Activated T-helper 1 cell treated with Interleukin-2 at 50 U/mL for 16 hours (primary cell): ENCODE measurements around the gene EIF2S3.
A peak's percentile ranks its signal among the peaks of the same experiment; 100 is the strongest.
"Not testable (repeated sequence)": the region's sequence is repeated elsewhere in the genome, so short reads cannot be mapped to it uniquely, and the experiment has no call there.

ENCODE experiments used
- DNase-seq: peaks from one replicate; pipeline ENCODE4 v3.0.0-alpha.2; 2020; ENCODE audit warnings: low read depth

EIF2S3 gene

GRCh38 chrX:24050522-24051318 is 4.0 kb upstream of the EIF2S3 start:
- DNase-seq: not testable (repeated sequence)

GRCh38 chrX:24055043-24055356 is 244 bp downstream of the EIF2S3 start:
- no peak for DNase-seq

DNA sequence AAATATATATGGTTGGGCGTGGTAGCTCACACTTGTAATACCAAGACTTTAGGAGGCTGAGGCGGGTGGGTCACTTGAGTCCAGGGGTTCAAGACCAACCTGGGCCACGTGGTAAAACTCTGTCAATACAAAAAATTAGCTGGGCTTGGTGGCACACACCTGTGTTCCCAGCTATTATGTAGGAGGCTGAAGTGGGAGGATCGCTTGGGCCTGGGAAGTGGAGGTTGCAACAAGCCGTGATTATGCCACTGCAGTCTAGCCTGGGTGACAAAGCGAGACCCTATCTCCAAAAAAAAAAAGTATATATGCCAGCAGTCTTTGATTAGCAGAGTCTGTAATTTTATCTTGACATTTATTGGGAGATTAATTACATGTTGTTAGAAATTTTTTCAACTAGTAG is 8.7 kb downstream of the EIF2S3 start:
- no peak for DNase-seq

DNA sequence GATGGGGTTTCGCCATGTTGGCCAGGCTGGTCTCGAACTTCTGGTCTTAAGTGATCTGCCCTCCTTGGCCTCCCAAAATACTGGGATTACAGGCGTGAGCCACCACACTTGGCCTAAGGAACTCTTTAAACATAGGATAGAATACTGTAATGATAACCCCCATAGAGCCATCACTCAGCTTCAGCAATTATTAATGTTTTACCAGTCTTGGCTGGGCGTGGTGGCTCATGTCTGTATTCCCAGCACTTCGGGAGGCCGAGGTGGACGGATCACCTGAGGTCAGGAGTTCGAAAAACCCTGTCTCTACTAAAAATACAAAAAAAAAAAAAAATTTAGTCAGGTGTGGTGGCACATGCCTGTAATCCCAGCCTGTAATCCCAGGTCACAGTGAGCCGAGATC is 15.1 kb downstream of the EIF2S3 start:
- no peak for DNase-seq

- DNase-seq: no peak
Measured at GRCh38 chrX:24079411-24079810, 24.7 kb downstream of the EIF2S3 start.

DNA sequence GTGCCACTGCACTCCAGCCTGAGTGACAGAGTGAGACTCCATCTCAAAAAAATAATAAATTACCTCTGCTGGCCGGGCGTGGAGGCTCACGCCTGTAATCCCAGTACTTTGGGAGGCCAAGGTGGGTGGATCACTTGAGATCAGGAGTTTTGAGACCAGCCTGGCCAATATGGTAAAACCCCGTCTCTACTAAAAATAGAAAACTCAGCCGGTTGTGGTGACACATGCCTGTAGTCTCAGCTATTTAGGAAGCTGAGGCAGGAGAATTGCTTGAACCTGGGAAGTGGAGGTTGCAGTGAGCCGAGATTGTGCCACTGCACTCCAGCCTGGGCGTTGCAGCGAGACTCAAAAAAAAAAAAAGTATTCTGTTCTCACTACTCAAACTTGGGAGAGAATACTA is 25.5 kb downstream of the EIF2S3 start:
- not testable (repeated sequence) for DNase-seq

- DNase-seq: no peak
Measured at GRCh38 chrX:24080704-24081103, 25.9 kb downstream of the EIF2S3 start.

DNA sequence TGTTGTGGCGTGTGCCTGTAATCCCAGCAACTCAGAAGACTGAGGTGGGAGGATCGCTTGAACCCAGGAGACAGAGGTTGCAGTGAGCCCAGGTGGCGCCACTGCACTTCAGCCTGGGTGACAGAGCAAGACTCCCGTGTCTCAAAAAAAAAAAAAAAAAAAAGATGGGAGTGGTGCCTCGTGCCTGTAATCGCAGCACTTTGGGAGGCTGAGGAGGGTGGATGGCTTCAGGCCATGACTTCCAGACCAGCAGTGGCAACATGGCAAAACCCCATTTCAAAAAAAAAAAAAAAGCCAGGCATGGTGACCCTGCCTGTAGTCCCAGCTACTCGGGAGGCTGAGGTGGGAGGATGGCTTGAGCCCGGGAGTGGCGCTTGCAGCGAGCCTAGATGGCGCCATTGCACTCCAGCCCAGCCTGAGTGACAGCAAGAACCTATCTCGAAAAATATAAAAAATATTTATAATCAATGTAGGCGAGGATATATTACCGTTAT is 27.0 kb downstream of the EIF2S3 start:
- DNase-seq: peak; percentile 38

GRCh38 chrX:24082447-24082846 is 27.7 kb downstream of the EIF2S3 start:
- DNase-seq: no peak

GRCh38 chrX:24085101-24085500 is 30.3 kb downstream of the EIF2S3 start:
- DNase-seq: no peak

- DNase-seq: no peak
Measured at GRCh38 chrX:24090300-24091200, 35.8 kb downstream of the EIF2S3 start.

DNA sequence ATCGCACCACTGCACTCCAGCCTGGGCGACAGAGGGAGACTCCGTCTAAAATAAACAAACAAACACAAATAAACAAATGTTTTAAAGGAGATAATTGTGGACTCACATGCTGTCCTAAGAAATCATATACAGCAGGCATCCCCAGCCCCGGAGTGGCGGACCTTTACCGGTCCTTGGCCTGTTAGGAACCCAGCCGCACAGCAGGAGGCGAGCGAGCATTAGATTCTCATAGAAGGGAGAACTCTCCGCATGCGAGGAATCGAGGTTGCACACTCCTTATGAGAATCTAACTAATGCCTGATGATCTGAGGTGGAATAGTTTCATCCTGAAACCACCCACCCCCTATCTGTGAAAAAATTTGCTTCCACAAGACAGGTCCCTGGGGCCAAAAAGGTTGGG is 39.0 kb downstream of the EIF2S3 start:
- no peak for DNase-seq

DNA sequence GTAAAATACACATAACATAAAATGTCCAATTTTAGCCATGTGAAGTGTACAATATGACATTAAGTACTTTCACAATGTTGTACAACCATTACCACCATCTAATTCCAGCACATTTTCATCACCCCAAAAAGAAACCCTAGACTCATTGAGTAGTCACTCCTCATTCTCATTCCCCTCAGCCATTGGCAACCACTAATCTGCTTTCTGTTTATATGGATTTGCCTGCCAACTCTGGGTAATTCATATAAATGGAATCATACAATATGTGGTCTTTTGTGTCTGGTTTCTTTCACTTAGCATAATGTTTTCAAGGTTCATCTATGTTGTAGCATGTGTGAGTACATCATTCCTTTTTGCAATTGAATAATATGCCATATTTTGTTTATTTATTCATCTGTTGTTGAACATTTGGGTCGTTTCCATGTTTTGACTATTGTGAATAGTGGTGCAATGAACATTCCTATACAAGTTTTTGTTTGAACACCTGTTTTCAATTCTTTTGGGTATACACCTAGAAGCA is 43.0 kb downstream of the EIF2S3 start:
- no peak for DNase-seq

GRCh38 chrX:24098932-24099331 is 44.2 kb downstream of the EIF2S3 start:
- no peak for DNase-seq

DNA sequence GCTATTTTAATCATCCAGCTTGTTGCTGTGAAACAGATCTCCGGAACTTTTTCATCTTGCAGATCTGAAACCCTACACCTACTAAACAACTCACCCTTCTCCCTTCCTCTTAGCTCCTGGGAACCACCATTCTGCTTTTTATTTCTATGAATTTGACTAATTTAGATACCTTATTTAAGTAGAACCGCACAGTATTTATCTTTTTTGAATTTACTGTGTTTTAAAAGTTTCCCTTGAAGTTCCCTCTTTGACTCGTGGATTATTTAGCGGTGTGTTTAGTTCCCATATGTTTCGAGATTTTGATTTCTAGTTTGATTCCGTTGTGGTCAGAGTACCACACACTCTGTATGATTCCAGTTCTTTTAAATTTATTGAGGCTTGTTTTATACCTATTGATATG is 44.6 kb downstream of the EIF2S3 start:
- DNase-seq: no peak

DNA sequence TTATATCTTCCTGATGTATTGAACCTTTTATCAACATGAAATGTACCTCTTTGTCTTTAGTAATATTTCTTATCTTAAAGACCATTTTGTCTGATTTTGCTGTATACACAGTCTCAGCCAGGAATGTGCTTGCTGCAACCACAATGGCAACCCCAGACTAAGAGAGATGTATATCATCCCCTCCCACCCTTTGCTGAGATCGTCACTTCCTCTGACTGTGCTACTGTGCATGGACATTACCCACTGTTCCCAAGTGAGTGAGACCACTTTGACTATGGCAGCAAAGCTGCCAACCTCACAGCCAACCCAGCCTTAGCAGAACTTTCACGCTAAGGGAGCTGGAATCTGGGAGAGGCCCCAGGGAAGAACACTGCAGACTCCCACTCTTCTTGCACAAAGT is 46.0 kb downstream of the EIF2S3 start:
- DNase-seq: no peak

DNA sequence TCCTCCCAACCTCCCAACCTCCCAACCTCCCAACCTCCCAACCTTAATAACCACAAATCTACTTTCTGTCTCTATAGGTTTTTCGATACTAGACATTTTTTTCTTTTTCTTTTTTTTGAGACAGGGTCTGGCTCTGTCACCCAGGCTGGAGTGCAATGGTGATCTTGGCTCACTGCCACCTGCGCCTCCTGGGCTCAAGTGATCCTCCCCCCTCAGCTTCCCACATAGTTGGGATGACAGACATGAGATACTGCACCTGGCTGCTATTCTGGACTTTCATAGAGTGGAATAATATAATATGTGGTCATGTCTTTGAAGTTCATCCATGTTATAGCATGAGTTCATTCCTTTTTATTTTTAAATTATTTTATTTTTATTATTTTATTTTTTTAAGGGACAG is 55.3 kb downstream of the EIF2S3 start:
- no peak for DNase-seq

- no peak for DNase-seq
Measured at GRCh38 chrX:24113181-24113580, 58.4 kb downstream of the EIF2S3 start.

DNA sequence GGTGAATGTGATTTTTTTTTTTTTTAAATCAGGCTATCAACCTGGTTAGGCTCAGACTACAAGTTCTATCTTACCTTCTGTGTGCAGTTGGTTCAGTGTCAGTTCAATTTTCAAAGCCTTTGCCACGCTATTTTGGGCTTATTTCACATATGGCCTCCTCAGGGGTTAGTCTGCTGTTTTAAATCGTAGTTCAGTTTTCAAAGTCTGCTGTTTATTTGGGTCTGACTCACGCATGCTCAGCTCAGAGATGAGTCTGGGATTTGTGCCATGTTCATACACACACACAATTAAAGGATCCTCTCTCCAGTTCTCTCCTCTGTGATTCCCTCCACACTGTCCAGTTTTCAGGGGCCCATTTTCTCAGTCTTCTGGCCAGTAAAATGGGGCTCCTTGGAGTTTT is 62.5 kb downstream of the EIF2S3 start:
- DNase-seq: no peak

GRCh38 chrX:24124244-24124799 is 69.6 kb downstream of the EIF2S3 start:
- no peak for DNase-seq

DNA sequence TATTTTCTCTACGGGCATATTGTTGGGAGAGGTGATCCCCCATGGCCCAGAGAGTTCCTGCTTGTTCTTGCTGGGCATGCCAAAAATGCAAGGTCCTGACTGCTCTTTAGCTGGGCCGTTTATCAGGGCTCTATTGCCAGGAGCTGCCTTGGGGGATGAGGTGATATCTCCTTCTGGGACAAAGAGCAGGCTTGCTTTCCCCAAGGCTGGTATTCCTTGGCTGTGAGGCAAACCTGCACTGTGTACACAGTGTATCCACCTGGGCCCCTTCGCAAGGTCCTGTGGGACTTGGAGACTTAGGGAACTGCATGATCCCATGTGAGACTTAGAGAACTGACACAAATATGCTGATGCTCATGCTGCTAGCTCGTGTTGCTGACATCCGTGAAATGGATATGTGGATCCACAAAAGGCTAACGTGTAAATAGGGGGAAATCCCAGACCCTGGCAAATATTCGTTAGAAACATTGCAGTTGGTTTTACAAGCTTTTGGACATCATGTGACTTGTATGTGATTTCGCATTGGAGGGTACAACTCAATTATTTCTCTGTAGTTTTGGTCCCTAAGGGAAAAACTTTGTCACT is 70.4 kb downstream of the EIF2S3 start:
- DNase-seq: no peak
